Common myeloid progenitor, CD34-positive (primary cell): ENCODE results near the gene SPECC1.

Source experiments
- CTCF ChIA-PET: fragments of 350-600 bp; sonication (Branson Sonifier 250); formaldehyde crosslinking; loops from one replicate; lab custom pipeline; 2021; ENCODE audit warnings: antibody characterized with exemption; lab: Charles Lee
- POLR2A ChIA-PET: fragments of 350-600 bp; sonication (Branson Sonifier 250); formaldehyde crosslinking; loops from one replicate; lab custom pipeline; 2021; ENCODE audit warnings: antibody characterized with exemption; lab: Charles Lee
- DNase-seq, 3 donors: peaks; one replicate each; pipeline versions ENCODE4 v3.0.0 to v3.0.0-alpha.2; 2013
- H3K27ac ChIP-seq, 2 experiments: 1 replicate in 1 of 2; 2 replicates in 1 of 2; pipeline ENCODE4 v1.7.0; 2013; ENCODE audit warnings: inconsistent platforms in 2 of 2, low read length in 2 of 2, mild to moderate bottlenecking in 2 of 2, low read depth in 1 of 2, moderate library complexity in 1 of 2; ENCODE audit not compliant: severe bottlenecking in 2 of 2, insufficient read depth in 1 of 2, poor library complexity in 1 of 2
- H3K27me3 ChIP-seq, 5 experiments: replicated peaks in 2 of 5; 1 replicate in 3 of 5; 2 replicates in 2 of 5; pipeline versions ENCODE4 v1.6.1 to v1.7.0; 2013; ENCODE audit warnings: low read length in 4 of 5, mild to moderate bottlenecking in 2 of 5, moderate library complexity in 2 of 5, inconsistent platforms in 1 of 5; ENCODE audit not compliant: insufficient read depth in 5 of 5, control insufficient read depth in 4 of 5
- H3K36me3 ChIP-seq, 4 experiments: 1 replicate in 2 of 4; 2 replicates in 2 of 4; pipeline versions ENCODE4 v1.6.1 to v1.7.0; 2013; ENCODE audit warnings: low read length in 3 of 4, control low read depth in 1 of 4, mild to moderate bottlenecking in 1 of 4; ENCODE audit not compliant: control insufficient read depth in 4 of 4, insufficient read depth in 4 of 4
- H3K4me1 ChIP-seq, 4 experiments: 1 replicate in 3 of 4; 2 replicates in 1 of 4; pipeline versions ENCODE4 v1.6.1 to v1.7.1; 2013; ENCODE audit warnings: low read length in 3 of 4, mild to moderate bottlenecking in 3 of 4, control low read depth in 1 of 4, inconsistent platforms in 1 of 4, moderate library complexity in 1 of 4; ENCODE audit not compliant: control insufficient read depth in 4 of 4, insufficient read depth in 4 of 4; ENCODE audit errors: control extremely low read depth in 1 of 4
- H3K4me3 ChIP-seq, 7 experiments: 1 replicate in 4 of 7; 2 replicates in 3 of 7; pipeline versions ENCODE4 v1.5.1 to v1.7.0; 2013; ENCODE audit warnings: mild to moderate bottlenecking in 7 of 7, low read length in 6 of 7, moderate library complexity in 6 of 7, inconsistent platforms in 2 of 7, low read depth in 2 of 7, control low read depth in 1 of 7; ENCODE audit not compliant: insufficient read depth in 4 of 7, control insufficient read depth in 1 of 7; ENCODE audit errors: extremely low read depth in 1 of 7
- H3K9me3 ChIP-seq, 5 experiments: 1 replicate in 4 of 5; 2 replicates in 1 of 5; pipeline versions ENCODE4 v1.6.1 to v1.7.1; 2013; ENCODE audit warnings: low read length in 4 of 5, mild to moderate bottlenecking in 2 of 5, inconsistent platforms in 1 of 5, low read depth in 1 of 5, moderate library complexity in 1 of 5; ENCODE audit not compliant: control insufficient read depth in 4 of 5, insufficient read depth in 2 of 5; ENCODE audit errors: control extremely low read depth in 1 of 5
- WGBS: methylation state at CpG from one replicate; pipeline ENCODE4 v1.1.5; 2013; ENCODE audit not compliant: insufficient coverage; 5-methylcytosine and 5-hydroxymethylcytosine counted together

The SPECC1 gene

GRCh38 chr17:20253323-20253722, 244.2 kb downstream of the SPECC1 start:
- ChIA-PET POLR2A (no interaction called here), CTCF (no interaction called here)
- Histone ChIP-seq H3K27me3 (no peaks in the 10 kb centered on the region), H3K27ac (no peak overlapping the region), H3K9me3 (peaks cover under 1 to 28% (median 8%) of the 10 kb centered on the region in 5 experiments), H3K36me3 (peaks cover 13 to 46% (median 20%) of the 10 kb centered on the region in 4 experiments), H3K4me3 (no peak overlapping the region), H3K4me1 (peaks cover 0 to 14% (median 0%) of the 10 kb centered on the region in 4 experiments)
- 97% methylated on average over 6 of the region's 7 CpGs for WGBS
- no peak for DNase-seq

- peaks cover 0 to 14% (median 0%) of the 10 kb centered on the region in 4 experiments for H3K4me1 ChIP-seq
- 100% methylated on average over 1 of the region's 2 CpGs for WGBS
- DNase-seq = no peak
- H3K36me3 ChIP-seq = peaks cover 15 to 44% (median 22%) of the 10 kb centered on the region in 4 experiments
- CTCF ChIA-PET = no interaction called here
- POLR2A ChIA-PET = no interaction called here
- no peak overlapping the region for H3K27ac ChIP-seq
- no peak overlapping the region for H3K4me3 ChIP-seq
- H3K27me3 ChIP-seq = no peaks in the 10 kb centered on the region
- H3K9me3 ChIP-seq = peaks cover 0 to 20% (median 8%) of the 10 kb centered on the region in 5 experiments
Observed at GRCh38 chr17:20254541-20254940, 245.4 kb downstream of the SPECC1 start.

GRCh38 chr17:20256144-20256543, 247.0 kb downstream of the SPECC1 start:
- POLR2A ChIA-PET = no interaction called here
- DNase-seq = no peak
- CTCF ChIA-PET = interaction anchor here (1.1 to 1.2 kb wide), 2 partner anchors 32 to 134 kb away, joined by 3 read pairs; no protein-coding TSS in a partner anchor
- Histone ChIP-seq H3K36me3 (peaks cover 17 to 45% (median 31%) of the 10 kb centered on the region in 4 experiments), H3K9me3 (peaks cover 0 to 11% (median 7%) of the 10 kb centered on the region in 5 experiments), H3K4me3 (no peak overlapping the region), H3K27me3 (no peaks in the 10 kb centered on the region), H3K4me1 (peaks cover 0 to 14% (median 0%) of the 10 kb centered on the region in 4 experiments), H3K27ac (no peak overlapping the region)
- 100% methylated on average over 1 of the region's 2 CpGs for WGBS

- H3K9me3 ChIP-seq = peaks cover 0 to 11% (median 7%) of the 10 kb centered on the region in 5 experiments
- no peak overlapping the region for H3K27ac ChIP-seq
- no peaks in the 10 kb centered on the region for H3K27me3 ChIP-seq
- 100% methylated on average over 1 of the region's 1 CpG for WGBS
- H3K4me3 ChIP-seq = no peak overlapping the region
- H3K4me1 ChIP-seq = peaks cover 0 to 14% (median 0%) of the 10 kb centered on the region in 4 experiments
- H3K36me3 ChIP-seq = peaks cover 17 to 47% (median 31%) of the 10 kb centered on the region in 4 experiments
- no peak for DNase-seq
- ChIA-PET POLR2A (no interaction called here), CTCF (interaction anchor here (1.2 kb wide), 1 partner anchor 135 kb away, joined by 3 read pairs; no protein-coding TSS in a partner anchor)
Observed at GRCh38 chr17:20257008-20257407, 247.8 kb downstream of the SPECC1 start.

- no peak overlapping the region for H3K27ac ChIP-seq
- H3K36me3 ChIP-seq = peaks cover 17 to 44% (median 29%) of the 10 kb centered on the region in 4 experiments
- CTCF ChIA-PET = no interaction called here
Observed at GRCh38 chr17:20257798-20258197, 248.6 kb downstream of the SPECC1 start.

GRCh38 chr17:20259668-20260067, 250.5 kb downstream of the SPECC1 start:
- no peaks in the 10 kb centered on the region for H3K27me3 ChIP-seq
- CTCF ChIA-PET = no interaction called here
- POLR2A ChIA-PET = no interaction called here
- H3K36me3 ChIP-seq = peaks cover 17 to 41% (median 29%) of the 10 kb centered on the region in 4 experiments
- H3K9me3 ChIP-seq = peaks cover 0 to 11% (median 7%) of the 10 kb centered on the region in 5 experiments
- DNase-seq = no peak
- no peak overlapping the region for H3K4me3 ChIP-seq
- peaks cover 0 to 11% (median 0%) of the 10 kb centered on the region in 4 experiments for H3K4me1 ChIP-seq
- H3K27ac ChIP-seq = no peak overlapping the region
- WGBS = no CpG with 5 or more reads among the region's 4 CpGs

More at GRCh38 chr17:20257798-20258197, 248.6 kb downstream of the SPECC1 start:
- WGBS = 100% methylated on average over 3 of the region's 3 CpGs
- DNase-seq = no peak
- POLR2A ChIA-PET = no interaction called here
- peaks cover 0 to 22% (median 0%) of the 10 kb centered on the region in 4 experiments for H3K4me1 ChIP-seq
- H3K27me3 ChIP-seq = no peaks in the 10 kb centered on the region
- peaks cover 0 to 11% (median 7%) of the 10 kb centered on the region in 5 experiments for H3K9me3 ChIP-seq
- H3K4me3 ChIP-seq = no peak overlapping the region

- ChIA-PET CTCF (interaction anchor here (0.7 kb wide), 1 partner anchor 26 kb away, joined by 4 read pairs; no protein-coding TSS in a partner anchor), POLR2A (no interaction called here)
- H3K27ac ChIP-seq = no peak overlapping the region
- 97% methylated on average over 6 of the region's 6 CpGs for WGBS
- peaks cover 17 to 41% (median 27%) of the 10 kb centered on the region in 4 experiments for H3K36me3 ChIP-seq
- H3K4me1 ChIP-seq = peaks cover 0 to 11% (median 0%) of the 10 kb centered on the region in 4 experiments
- no peak overlapping the region for H3K4me3 ChIP-seq
- H3K27me3 ChIP-seq = no peaks in the 10 kb centered on the region
- peaks cover 0 to 11% (median 7%) of the 10 kb centered on the region in 5 experiments for H3K9me3 ChIP-seq
- no peak for DNase-seq
Observed at GRCh38 chr17:20260268-20260667, 251.1 kb downstream of the SPECC1 start.
